Adipose tissue (tissue), 3 donors: ENCODE measurements around the gene MTAP. TPM values are rescaled to one million over a fixed set of nuclear protein-coding genes. Genes with fewer than 3 reads are reported as not detected.

Experiments used
- H3K27ac ChIP-seq: one replicate; pipeline ENCODE4 v1.5.1; 2013; ENCODE audit warnings: low read depth, low read length
- WGBS, 3 donors: extraction: QIAGEN DNeasy Blood & Tissue Kit; methylation state at CpG; one replicate each; pipeline ENCODE4 v1.1.7; 2013; 5-methylcytosine and 5-hydroxymethylcytosine counted together
- polyA plus RNA-seq, 3 donors: library from polyadenylated mRNA; stranded (reverse); fragments of 200-250 nt; gene quantifications; one replicate each; pipeline ENCODE4 v1.2.3, GENCODE V29; 2013
- donor health status: healthy with polysubstance abuse.
- donor health status: Bipolar disorder and iron deficiency.
- donor health status: healthy.

The MTAP gene
- polyA plus RNA-seq, 3 donors: 7.7 to 13.4 (median 13.0) TPM

GRCh38 chr9:21976334-21976875 lies 174.0 kb downstream of the MTAP start:
- H3K27ac ChIP-seq: no peak overlapping the region
- 22 to 23% (median 23%) methylated on average over 19 of the region's 19 CpGs for WGBS, 3 donors

- WGBS, 3 donors: 39 to 61% (median 51%) methylated on average over 1 of the region's 1 CpG
- H3K27ac ChIP-seq: no peak overlapping the region
These were observed 180.0 kb downstream of the MTAP start for GRCh38 chr9:21982391-21982790.

- WGBS, 3 donors: 50 to 74% (median 57%) methylated on average over 1 of the region's 1 CpG
- H3K27ac ChIP-seq: no peak overlapping the region
These were observed 180.6 kb downstream of the MTAP start for GRCh38 chr9:21982861-21983560.

GRCh38 chr9:21983561-21983935 lies 181.1 kb downstream of the MTAP start:
- H3K27ac ChIP-seq: no peak overlapping the region
- WGBS, 3 donors: 60 to 70% (median 67%) methylated on average over 1 of the region's 1 CpG

GRCh38 chr9:21984101-21984500 lies 181.7 kb downstream of the MTAP start:
- no peak overlapping the region for H3K27ac ChIP-seq

- WGBS, 3 donors: 66 to 70% (median 69%) methylated on average over 5 of the region's 5 CpGs
These were observed 183.7 kb downstream of the MTAP start for GRCh38 chr9:21985964-21986667.

More at GRCh38 chr9:21985964-21986667, 183.7 kb downstream of the MTAP start:
- no peak overlapping the region for H3K27ac ChIP-seq

Other genes with a start within 250 kb of the MTAP start
- 1 to 10 TPM in 1 of 3 donors, under 1 TPM in 2; 0.17 to 2.1 (median 0.98) TPM for gene CDKN2A, start 191.8 kb downstream of the MTAP start, polyA plus RNA-seq
- gene CDKN2B-AS1, start 192.2 kb downstream of the MTAP start, polyA plus RNA-seq: under 1 TPM in 1 of 3 donors, not detected in 2; 0.16 TPM
- 10 to 100 TPM in 2 of 3 donors, 1 to 10 TPM in 1; 1.6 to 55.0 (median 23.2) TPM for gene CDKN2B, start 206.7 kb downstream of the MTAP start, polyA plus RNA-seq